Activated T-cell treated with anti-CD3 and anti-CD28 coated beads for 48 hours (primary cell): ENCODE measurements around the gene TRIM7.
"Not testable (repeated sequence)": the region's sequence is repeated elsewhere in the genome, so short reads cannot be mapped to it uniquely, and the experiment has no call there.

ENCODE experiments used
- DNase-seq: peaks from one replicate; pipeline ENCODE4 v3.0.0-alpha.2; 2020; ENCODE audit warnings: low read depth

TRIM7 gene

GRCh38 chr5:181193656-181194055 lies 11.3 kb downstream of the TRIM7 start:
- no peak for DNase-seq

GRCh38 chr5:181192337-181193046 lies 12.5 kb downstream of the TRIM7 start:
- no peak for DNase-seq

- peak; percentile 96 for DNase-seq
Observed at GRCh38 chr5:181191526-181192336, 13.3 kb downstream of the TRIM7 start.

GRCh38 chr5:181190711-181191525 lies 14.1 kb downstream of the TRIM7 start:
- DNase-seq: peak; percentile 45

- DNase-seq: peak; percentile 28
Observed at GRCh38 chr5:181189962-181190710, 14.9 kb downstream of the TRIM7 start.

- peak; percentile 60 for DNase-seq
Observed at GRCh38 chr5:181189363-181189961, 15.5 kb downstream of the TRIM7 start.

GRCh38 chr5:181188700-181189362 lies 16.2 kb downstream of the TRIM7 start:
- DNase-seq: peak; percentile 76

GRCh38 chr5:181187500-181188213 lies 17.3 kb downstream of the TRIM7 start:
- peak; percentile 77 for DNase-seq

GRCh38 chr5:181186986-181187499 lies 18.0 kb downstream of the TRIM7 start:
- DNase-seq: no peak

- DNase-seq: no peak
Observed at GRCh38 chr5:181186022-181186421, 19.0 kb downstream of the TRIM7 start.

GRCh38 chr5:181185560-181185959 lies 19.4 kb downstream of the TRIM7 start:
- DNase-seq: no peak

GRCh38 chr5:181184845-181185216 lies 20.2 kb downstream of the TRIM7 start:
- no peak for DNase-seq

GRCh38 chr5:181182651-181183050 lies 22.3 kb downstream of the TRIM7 start:
- no peak for DNase-seq

GRCh38 chr5:181181650-181182565 lies 23.1 kb downstream of the TRIM7 start:
- no peak for DNase-seq

- not testable (repeated sequence) for DNase-seq
Observed at GRCh38 chr5:181177559-181177958, 27.4 kb downstream of the TRIM7 start.

- no peak for DNase-seq
Observed at GRCh38 chr5:181176254-181176952, 28.6 kb downstream of the TRIM7 start.

- peak; percentile 74 for DNase-seq
Observed at GRCh38 chr5:181173420-181174342, 31.3 kb downstream of the TRIM7 start.
